HepG2 (cell line): ENCODE results near the gene ACADVL. TPM values are rescaled to one million over a fixed set of nuclear protein-coding genes. Genes with fewer than 3 reads are reported as not detected.

Experiments used
- ARNTL ChIP-seq: sonication (generic); formaldehyde crosslinking; IDR thresholded peaks from 2 replicates; pipeline ENCODE4 v1.4.0; 2020; ENCODE audit warnings: mild to moderate bottlenecking, missing genetic modification reagents
- ATF1 ChIP-seq: IDR thresholded peaks from 2 replicates; pipeline ENCODE4 v1.6.1; 2016; ENCODE audit warnings: mild to moderate bottlenecking, control low read depth
- E2F2 ChIP-seq: sonication (generic); formaldehyde crosslinking; IDR thresholded peaks from 2 replicates; pipeline ENCODE4 v1.4.0; 2020; ENCODE audit warnings: missing genetic modification reagents, borderline replicate concordance
- ELF1 ChIP-seq: sonication (generic); formaldehyde crosslinking; IDR thresholded peaks from 2 replicates; pipeline ENCODE4 v1.4.0; 2020; ENCODE audit warnings: missing genetic modification reagents
- FOSL2 ChIP-seq: sonication (generic); formaldehyde crosslinking; IDR thresholded peaks from 2 replicates; pipeline ENCODE4 v1.4.0; 2020; ENCODE audit warnings: missing genetic modification reagents
- GABPA ChIP-seq, 2 experiments: IDR thresholded peaks; 2 replicates each; pipeline ENCODE4 v1.6.1; 2011 to 2016; ENCODE audit warnings: low read depth in 2 of 2, low read length in 1 of 2, missing biosample characterization in 1 of 2, missing genetic modification characterization in 1 of 2
- GATAD1 ChIP-seq: IDR thresholded peaks from 2 replicates; pipeline ENCODE4 v1.6.1; 2016; ENCODE audit warnings: missing genetic modification reagents, missing compliant biosample characterization
- HHEX ChIP-seq: IDR thresholded peaks from 2 replicates; pipeline ENCODE4 v1.6.1; 2016; ENCODE audit warnings: control low read depth
- HNF1B ChIP-seq: sonication (generic); formaldehyde crosslinking; IDR thresholded peaks from 2 replicates; pipeline ENCODE4 v1.5.1; 2020; ENCODE audit warnings: mild to moderate bottlenecking, moderate library complexity, missing genetic modification reagents
- MIER2 ChIP-seq: IDR thresholded peaks from 2 replicates; pipeline ENCODE4 v1.6.1; 2016; ENCODE audit warnings: missing biosample characterization, missing genetic modification reagents
- RBFOX2 ChIP-seq: fragments of 200-400 bp; formaldehyde crosslinking; IDR thresholded peaks from 2 replicates; pipeline ENCODE4 v1.6.1; 2017; ENCODE audit warnings: low read depth, mild to moderate bottlenecking, low read length
- SAP130 ChIP-seq: IDR thresholded peaks from 2 replicates; pipeline ENCODE4 v1.6.1; 2016; ENCODE audit warnings: low read depth
- SRSF1 ChIP-seq: fragments of 200-400 bp; formaldehyde crosslinking; optimal IDR thresholded peaks from 2 replicates; pipeline ENCODE3; 2017; ENCODE audit warnings: mild to moderate bottlenecking, low read depth, low read length, moderate library complexity
- SUZ12 ChIP-seq: fragments of 150-350 bp; IDR thresholded peaks from 2 replicates; pipeline ENCODE4 v1.6.1; 2014; ENCODE audit warnings: low read depth, low read length
- TEAD3 ChIP-seq: optimal IDR thresholded peaks from 2 replicates; pipeline ENCODE3; 2016; ENCODE audit warnings: borderline replicate concordance
- U2AF1 ChIP-seq: fragments of 200-400 bp; formaldehyde crosslinking; optimal IDR thresholded peaks from 2 replicates; pipeline ENCODE3; 2017; ENCODE audit warnings: mild to moderate bottlenecking, low read depth, low read length
- ZNF10 ChIP-seq: sonication (generic); formaldehyde crosslinking; IDR thresholded peaks from 2 replicates; pipeline ENCODE4 v1.4.0; 2020; ENCODE audit warnings: mild to moderate bottlenecking, low read depth, missing genetic modification reagents, borderline replicate concordance
- ZNF318 ChIP-seq: sonication (generic); formaldehyde crosslinking; IDR thresholded peaks from 2 replicates; pipeline ENCODE4 v1.4.0; 2020; ENCODE audit warnings: mild to moderate bottlenecking, missing genetic modification reagents
- ZNF431 ChIP-seq: sonication (generic); formaldehyde crosslinking; IDR thresholded peaks from 2 replicates; pipeline ENCODE4 v1.9.0; 2022; ENCODE audit warnings: missing genetic modification reagents, low read depth, mild to moderate bottlenecking, borderline replicate concordance
- polyA plus RNA-seq, 8 experiments: library from polyadenylated mRNA; depleted of rRNA in 3 of 8; stranded (reverse) in 7 of 8; unstranded in 1 of 8; fragments of >200 nt; fragmentation: Illumina TruSeq in 4 of 8; extraction: Trizol in 4 of 8; gene quantifications; 2 replicates each; pipeline versions ENCODE4 v1.2.1 to v1.2.3, GENCODE V29; 2011 to 2016; ENCODE audit warnings: low read depth in 4 of 8, missing spikeins in 1 of 8, mixed read lengths in 1 of 8; ENCODE audit not compliant: insufficient read depth in 1 of 8
- total RNA-seq, 5 experiments: library from RNA; depleted of rRNA; stranded (reverse); fragments of >200 nt; fragmentation: Illumina TruSeq; extraction: Trizol; gene quantifications; 2 replicates each; pipeline ENCODE4 v1.2.3, GENCODE V29; 2016; ENCODE audit warnings: low read depth in 1 of 5

ACADVL gene
- total and polyA plus RNA-seq, 2 of the 13 experiments (the other 11 are each of a cell fraction or from before 2014, with no cell fraction given) = 219 to 412 TPM

GRCh38 chr17:7191571-7192270 is 28.0 kb upstream of the ACADVL start (continued):
- TF ChIP-seq ZNF318 (0 out of 2 replicates have a peak, but pooled peaks have one; percentile 44), GATAD1 (CRISPR knock-in tag) (0 out of 2 replicates have a peak, but pooled peaks have one; percentile 18), ATF1 (CRISPR knock-in tag) (peak; percentile 84), RBFOX2 (no peak), SAP130 (peak; percentile 49; the same call in 1 of the 2 replicates), E2F2 (CRISPR knock-in tag) (0 out of 2 replicates have a peak, but pooled peaks have one; percentile 46), SRSF1 (no peak), HHEX (CRISPR knock-in tag) (no peak), GABPA (IDR thresholded peaks at IDR 0.05; ENCODE audit: low read depth, low read length) (no peak), GABPA (CRISPR knock-in tag; IDR thresholded peaks at IDR 0.05; ENCODE audit: low read depth) (peak; percentile 82), ARNTL (0 out of 2 replicates have a peak, but pooled peaks have one; percentile 29), ELF1 (CRISPR knock-in tag) (peak; percentile 55; the same call in 1 of the 2 replicates), ZNF431 (CRISPR knock-in tag) (no peak), ZNF10 (no peak), FOSL2 (CRISPR knock-in tag) (peak; percentile 88), U2AF1 (no peak), MIER2 (peak; percentile 87), SUZ12 (peak; percentile 94), HNF1B (CRISPR knock-in tag) (0 out of 2 replicates have a peak, but pooled peaks have one; percentile 20), TEAD3 (CRISPR knock-in tag) (peak; percentile 91)
